Femur (tissue), 1 donor: ENCODE measurements around the gene CHAT.
"Not testable (repeated sequence)": the region's sequence is repeated elsewhere in the genome, so short reads cannot be mapped to it uniquely, and the experiment has no call there.

Source experiments
- DNase-seq: peaks from one replicate; pipeline ENCODE4 v3.0.0-alpha.2; 2017

The CHAT gene

DNA sequence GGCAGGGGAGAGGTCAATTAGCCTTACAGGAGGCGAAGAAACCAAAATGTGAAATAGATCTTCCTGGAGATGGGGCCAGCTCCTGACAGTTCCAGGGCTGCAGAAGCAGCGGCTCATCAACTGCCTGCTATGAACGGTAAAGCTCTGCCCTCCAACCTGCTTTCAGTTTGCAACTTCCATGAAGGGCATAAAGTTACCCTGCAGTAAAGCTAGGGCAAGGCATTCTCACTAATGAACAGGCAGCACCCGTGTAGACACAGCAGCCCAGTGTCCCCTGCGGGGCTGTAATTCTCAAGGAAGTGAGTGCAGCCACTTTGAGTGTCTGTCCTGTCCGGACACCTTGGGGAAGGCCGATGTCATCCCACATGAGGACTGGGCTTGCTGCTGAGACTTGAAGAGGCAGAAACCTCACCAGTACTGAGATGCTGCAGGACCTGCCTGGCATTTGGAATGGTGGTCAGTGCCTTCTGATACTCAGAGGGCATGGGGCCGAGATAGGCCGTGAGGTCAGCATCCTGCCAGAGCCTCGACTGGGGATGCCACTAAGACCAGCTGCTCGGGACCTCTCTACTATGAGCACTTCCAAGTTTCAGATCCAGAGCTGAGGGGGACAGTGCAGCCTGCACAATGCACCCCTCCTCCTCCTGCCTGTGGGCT, 39.6 kb downstream of the CHAT start:
- DNase-seq = no peak

DNA sequence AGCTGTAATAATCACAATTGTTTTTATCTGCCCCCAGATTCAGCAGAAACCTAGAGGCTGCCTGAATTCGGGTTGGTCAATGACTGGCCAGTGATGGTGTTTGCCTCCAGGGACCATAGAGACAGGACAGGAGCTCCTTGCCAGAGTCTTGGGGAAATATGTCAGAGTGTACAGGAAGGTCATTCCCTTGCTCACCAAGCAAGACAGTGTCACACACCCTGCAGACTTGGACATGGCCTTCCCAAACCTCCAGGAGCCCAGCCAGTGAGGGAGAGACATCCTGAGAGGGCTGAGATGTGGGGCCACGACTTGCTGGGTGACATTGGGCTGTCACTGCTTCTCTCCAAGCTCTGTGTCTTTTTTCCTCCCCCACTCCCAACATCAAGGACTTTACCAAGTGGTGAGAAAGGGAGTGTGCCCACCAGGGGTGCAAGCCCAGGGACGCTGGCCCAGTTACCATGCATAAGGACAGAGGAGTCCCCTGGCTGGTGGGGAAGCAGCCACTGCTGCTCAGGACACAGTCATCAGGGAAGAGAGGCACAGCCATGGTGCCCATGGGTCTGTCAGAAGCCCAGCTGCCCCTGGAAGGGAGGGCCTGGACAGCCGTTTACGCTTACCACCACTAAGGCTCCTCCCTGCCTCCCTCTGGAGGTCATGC, 40.3 kb downstream of the CHAT start:
- DNase-seq = no peak

- DNase-seq = peak; percentile 42
These were observed 41.3 kb downstream of the CHAT start for GRCh38 chr10:49655099-49655498.

GRCh38 chr10:49656845-49657493, 43.1 kb downstream of the CHAT start:
- no peak for DNase-seq

- DNase-seq = no peak
These were observed 43.8 kb downstream of the CHAT start for GRCh38 chr10:49657606-49658005.

GRCh38 chr10:49661140-49661856, 47.5 kb downstream of the CHAT start:
- DNase-seq = no peak

- DNase-seq = no peak
These were observed 48.5 kb downstream of the CHAT start for GRCh38 chr10:49662169-49662830.

- no peak for DNase-seq
These were observed 49.8 kb downstream of the CHAT start for GRCh38 chr10:49663596-49663995.

DNA sequence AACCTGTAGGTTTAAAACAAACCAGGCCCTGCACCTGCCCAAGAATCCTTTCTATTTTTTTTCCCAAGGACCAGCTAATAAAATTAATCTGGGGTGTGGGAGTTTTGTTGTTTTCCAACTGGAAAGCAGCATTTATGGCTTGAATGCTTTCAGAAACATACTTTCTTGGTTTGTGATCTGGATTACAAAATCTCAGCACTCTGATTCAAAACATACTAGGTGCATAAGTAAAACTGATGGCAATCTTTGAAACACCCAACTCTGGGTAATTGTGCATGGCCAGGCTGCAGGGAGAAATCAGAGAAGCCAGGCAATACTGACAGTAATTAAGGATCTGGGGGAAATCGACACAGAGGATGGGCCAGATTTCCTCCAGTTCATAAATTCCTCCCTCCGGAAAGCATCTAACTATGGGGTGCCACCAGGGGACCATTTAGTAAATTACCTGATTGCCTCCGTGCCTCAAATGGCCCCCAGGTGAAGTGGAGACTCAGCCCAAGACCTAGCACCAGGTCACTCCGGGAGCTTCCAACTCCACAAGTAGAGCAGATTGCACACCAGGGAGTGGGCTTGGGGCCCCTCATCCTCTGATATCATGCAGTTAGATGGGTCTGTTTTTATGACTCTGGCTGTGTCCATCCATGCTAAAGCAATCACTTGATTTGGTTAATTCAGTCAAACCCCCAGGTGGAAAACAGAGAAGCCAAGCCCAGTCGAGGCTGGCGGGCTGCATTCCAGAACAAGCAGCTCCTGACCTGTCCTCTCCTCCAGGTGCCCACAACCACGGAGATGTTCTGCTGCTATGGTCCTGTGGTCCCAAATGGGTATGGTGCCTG, 50.4 kb downstream of the CHAT start:
- DNase-seq = no peak

- DNase-seq = no peak
These were observed 51.1 kb downstream of the CHAT start for GRCh38 chr10:49664842-49665355.

- DNase-seq = no peak
These were observed 52.3 kb downstream of the CHAT start for GRCh38 chr10:49666054-49666615.

DNA sequence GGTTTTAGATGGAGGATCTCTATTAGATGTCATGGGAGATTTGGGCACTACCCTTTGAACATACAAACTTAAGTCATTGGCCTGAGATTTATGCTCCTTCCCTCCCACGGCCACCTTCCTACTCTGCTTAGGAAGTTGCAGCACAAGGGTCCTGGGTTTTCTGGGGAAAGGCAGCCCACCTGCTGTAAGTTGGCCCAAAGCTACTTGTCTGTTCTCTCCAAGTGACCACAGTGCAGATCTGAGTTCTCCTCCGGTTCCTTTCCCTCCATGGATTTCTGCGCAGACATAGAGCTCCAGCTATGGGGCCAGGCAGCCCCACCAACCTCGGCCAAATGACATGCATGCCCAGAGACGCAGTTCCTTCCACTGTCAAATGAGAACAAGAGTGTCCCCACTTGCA, 52.8 kb downstream of the CHAT start:
- DNase-seq = no peak

DNA sequence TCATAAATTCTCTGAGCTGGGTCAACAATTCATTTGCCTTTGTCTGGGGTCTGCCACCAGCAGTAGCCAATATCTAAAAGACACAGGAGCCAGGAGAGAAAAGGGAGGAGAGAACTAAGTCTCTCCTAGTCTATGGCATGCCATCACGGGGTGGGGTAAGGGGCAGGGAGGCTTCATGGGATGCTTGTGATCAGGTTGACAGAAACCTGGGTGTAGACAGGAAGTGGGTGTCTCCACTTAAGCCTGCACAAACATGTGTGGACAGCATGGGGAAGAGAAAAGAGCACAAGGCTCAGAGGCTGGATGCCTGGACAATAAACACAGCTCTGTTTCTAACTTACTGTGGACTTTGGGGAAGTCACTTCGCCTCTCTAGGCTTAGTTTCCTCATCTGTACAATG, 54.2 kb downstream of the CHAT start:
- DNase-seq = no peak

DNA sequence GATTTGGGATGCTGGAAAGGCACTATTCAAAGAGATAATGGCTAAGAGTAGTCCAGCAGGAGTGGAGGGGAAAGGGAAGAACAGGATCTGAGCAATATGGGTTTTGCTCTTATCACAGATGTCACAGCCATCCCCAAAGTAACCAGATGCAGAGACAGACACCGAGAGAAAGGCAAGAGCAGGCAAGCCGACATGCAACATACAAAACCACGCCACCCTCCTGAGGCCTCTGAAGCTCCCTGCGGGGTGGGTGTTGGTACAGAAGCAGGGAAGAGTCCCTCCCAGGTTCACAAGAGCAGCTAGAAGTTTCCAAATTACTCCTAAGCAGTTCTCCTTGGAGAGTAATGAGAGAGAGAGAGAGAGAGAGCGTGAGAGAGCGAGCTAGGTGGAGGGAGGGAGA, 54.8 kb downstream of the CHAT start:
- DNase-seq = no peak

- DNase-seq = no peak
These were observed 65.1 kb downstream of the CHAT start for GRCh38 chr10:49678827-49679479.

DNA sequence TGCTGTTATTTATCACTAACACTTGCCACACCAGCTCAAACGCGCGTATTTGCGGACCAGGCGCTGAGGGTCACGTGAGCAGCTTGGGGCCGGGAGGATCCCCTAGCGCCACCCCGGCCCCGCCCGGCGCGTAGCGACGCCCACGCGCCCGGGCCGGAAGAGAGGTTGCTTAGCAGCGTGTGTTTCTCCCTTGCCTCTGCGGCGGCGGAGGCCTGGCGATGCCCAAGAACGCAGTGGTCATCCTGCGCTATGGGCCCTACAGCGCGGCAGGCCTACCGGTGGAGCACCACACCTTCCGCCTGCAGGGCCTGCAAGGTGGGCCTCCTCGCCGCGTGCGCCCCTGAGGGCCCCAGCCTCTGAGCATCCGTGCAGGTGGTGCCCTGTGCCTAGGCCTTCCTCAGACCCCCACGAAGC, 65.7 kb downstream of the CHAT start, which contains the start of gene C10orf53:
Gene C10orf53, plus strand, starts transcription at position 172 of the 414 bp plus-strand sequence. Its CDS starts 47 bp downstream, at position 219.
- DNase-seq = peak; percentile 26

- DNase-seq = not testable (repeated sequence)
These were observed 68.6 kb downstream of the CHAT start for GRCh38 chr10:49682449-49682848.

DNA sequence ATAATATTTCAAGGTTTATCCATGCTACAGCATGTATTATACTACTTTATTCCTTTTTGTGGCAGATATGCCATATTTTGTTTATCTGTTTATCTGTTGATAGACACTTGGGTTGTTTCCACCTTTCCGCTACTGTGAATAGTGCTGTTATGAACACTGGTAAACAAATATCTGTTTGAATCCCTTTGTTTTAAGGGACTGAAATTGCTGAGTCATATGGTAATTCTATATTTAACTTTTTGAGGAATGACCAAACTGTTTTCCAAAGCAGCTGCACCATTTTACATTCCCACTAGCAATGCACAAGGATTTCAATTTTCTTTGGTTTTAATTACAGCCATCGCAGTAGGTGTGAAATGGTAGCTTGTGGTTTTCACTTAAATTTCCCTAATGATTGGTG, 69.0 kb downstream of the CHAT start:
- DNase-seq = no peak

- DNase-seq = no peak
These were observed 72.8 kb downstream of the CHAT start for GRCh38 chr10:49686651-49687050.

DNA sequence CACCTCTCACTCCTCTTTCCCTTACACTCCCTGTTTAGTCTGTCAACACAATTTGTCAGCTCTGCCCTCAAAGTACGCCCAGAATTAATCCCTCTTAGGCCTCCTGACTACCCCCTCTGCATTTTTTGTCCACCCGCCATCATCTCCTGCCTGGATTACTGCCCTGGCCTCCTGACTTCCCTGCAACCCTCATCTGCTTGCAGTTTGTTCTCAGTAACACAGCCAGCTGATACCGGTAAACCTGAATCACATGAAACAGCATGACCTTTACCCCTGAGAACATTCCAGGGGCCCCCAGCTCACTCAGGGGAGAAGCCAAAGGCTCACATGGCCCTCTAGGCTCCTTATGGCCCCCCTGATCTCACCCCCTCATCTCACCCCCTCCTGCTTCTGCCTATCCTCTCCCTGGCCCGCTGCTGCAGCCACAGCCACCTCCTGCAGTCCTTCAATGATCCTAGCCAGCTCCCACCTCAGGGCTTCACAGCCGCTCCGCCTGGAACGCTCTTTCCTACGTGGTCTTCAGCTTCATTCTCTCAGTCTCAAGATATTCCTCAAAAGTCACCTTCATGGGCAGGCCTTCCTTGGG, 74.5 kb downstream of the CHAT start:
- DNase-seq = no peak
